HG03139 (cell line): Measurements from ENCODE around the gene DDAH2.

Experiments
- ATAC-seq: cut with Tn5 transposase; IDR thresholded peaks from one replicate; pipeline ENCODE4 v1.9.1; 2021; ENCODE audit not compliant: unreplicated experiment

The DDAH2 gene

DNA sequence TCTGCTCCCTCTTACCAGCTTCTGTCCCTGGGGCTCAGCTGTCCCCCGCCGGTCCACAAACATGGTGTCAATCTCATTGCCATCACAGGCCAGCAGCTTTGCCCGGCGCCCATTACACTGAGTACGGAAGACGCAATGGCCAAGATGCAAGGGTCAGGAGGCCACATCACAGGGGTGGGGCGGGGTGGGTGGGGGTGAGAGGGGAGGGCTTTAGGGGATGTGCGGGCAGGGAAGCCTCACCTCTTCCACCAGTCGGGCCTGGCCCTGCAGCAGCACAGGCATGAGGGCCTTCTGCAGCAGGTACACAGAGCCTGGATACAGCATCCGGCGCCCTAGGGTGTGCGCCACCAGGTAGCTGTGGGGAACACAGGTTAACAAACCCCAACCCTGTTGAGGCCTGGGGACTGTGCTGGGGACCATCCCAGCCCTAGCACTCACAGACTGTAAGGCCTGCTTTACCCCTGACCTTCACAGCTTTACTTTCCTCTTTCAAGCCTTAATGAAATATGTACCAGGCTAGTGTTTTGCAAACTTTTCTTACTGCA lies 37.5 kb downstream of the DDAH2 start:
- no peak for ATAC-seq

DNA sequence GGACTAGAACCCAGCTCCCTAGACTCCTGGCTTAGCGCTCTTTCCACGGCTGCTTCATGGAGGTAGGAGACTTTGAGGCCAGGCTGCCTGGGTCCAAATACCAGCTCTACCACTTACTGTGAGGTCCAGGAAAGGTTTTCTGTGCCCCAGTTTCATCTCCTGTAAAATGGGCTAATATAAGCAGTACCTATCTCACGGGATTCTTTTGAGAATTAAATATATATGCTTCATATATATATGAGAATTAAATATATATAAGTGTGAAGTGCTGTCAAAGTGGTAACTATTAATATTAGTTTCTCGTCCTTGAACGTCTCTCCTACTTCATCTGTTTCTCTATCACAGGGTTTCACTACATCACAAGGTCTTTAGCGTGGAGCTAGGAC lies 38.0 kb downstream of the DDAH2 start:
- ATAC-seq: no peak

GRCh38 chr6:31690231-31691077 lies 38.6 kb downstream of the DDAH2 start:
- no peak for ATAC-seq

- no peak for ATAC-seq
These were observed 39.6 kb downstream of the DDAH2 start for GRCh38 chr6:31689249-31690110.

- ATAC-seq: no peak
These were observed 41.0 kb downstream of the DDAH2 start for GRCh38 chr6:31687860-31688693.

- ATAC-seq: no peak
These were observed 41.8 kb downstream of the DDAH2 start for GRCh38 chr6:31687321-31687720.

DNA sequence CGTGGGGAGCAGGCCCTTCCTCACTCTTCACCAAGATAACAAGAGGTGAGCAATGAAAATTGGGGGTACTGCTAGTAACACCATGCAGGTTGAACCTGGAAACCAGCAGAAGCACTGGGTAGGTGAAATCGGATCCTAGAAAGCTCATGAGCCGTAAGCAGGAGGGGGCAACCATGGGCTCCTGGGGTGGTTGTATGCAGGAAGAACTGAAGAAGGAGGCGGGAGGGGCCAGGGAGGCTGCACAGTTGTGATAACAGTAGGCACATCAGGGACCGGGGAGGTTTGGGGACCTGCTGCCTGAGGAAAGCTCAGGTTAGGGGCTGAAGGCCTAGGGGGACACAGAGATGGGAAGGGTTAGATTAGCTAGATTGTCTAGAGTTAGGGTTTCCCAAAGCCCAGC lies 42.6 kb downstream of the DDAH2 start:
- no peak for ATAC-seq

- ATAC-seq: no peak
These were observed 45.5 kb downstream of the DDAH2 start for GRCh38 chr6:31683591-31683990.

- no peak for ATAC-seq
These were observed 47.9 kb downstream of the DDAH2 start for GRCh38 chr6:31681135-31681671.

- ATAC-seq: no peak
These were observed 48.6 kb downstream of the DDAH2 start, which contains the start of gene LY6G5C for GRCh38 chr6:31680226-31681134. TSS of gene LY6G5C (minus strand) at chr6:31681067. CDS start at chr6:31680373, 694 bp downstream.

DNA sequence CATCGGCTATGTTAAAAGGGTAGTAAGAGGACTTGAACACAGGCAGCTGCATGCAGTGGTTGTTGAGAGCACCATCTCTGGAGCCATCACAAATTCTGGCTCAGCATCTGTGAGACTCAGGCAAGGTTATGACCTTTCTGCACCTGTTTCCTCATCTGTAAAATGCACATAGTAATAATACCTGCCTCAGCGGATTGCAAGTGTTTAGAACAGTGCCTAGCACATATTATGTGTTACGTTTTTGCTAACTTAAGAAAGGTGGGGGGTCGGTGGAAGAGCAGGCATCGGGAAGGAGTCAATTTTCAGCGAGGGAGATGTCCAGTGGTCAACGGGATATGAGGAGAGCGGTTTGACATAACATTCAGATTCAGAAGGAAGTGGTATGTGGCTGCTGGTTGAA lies 51.1 kb downstream of the DDAH2 start:
- ATAC-seq: no peak
